KMS-11 (cell line): ENCODE measurements around the gene ST8SIA6.

Experiments used
- H2AFZ ChIP-seq: fragments of 200-600 bp; sonication (generic); 2 replicates; pipeline ENCODE4 v1.6.1; 2016; ENCODE audit warnings: antibody characterized with exemption, mixed run types, low read depth
- H3K27ac ChIP-seq: fragments of 200-600 bp; sonication (generic); 2 replicates; pipeline ENCODE4 v1.6.1; 2016; ENCODE audit warnings: mild to moderate bottlenecking, mixed run types
- H3K27me3 ChIP-seq: fragments of 200-600 bp; sonication (generic); 2 replicates; pipeline ENCODE4 v1.6.1; 2017; ENCODE audit warnings: mild to moderate bottlenecking, low read depth, mixed run types, moderate library complexity; ENCODE audit not compliant: insufficient read depth
- H3K36me3 ChIP-seq: fragments of 200-600 bp; sonication (generic); 2 replicates; pipeline ENCODE4 v1.6.1; 2017; ENCODE audit warnings: mild to moderate bottlenecking, mixed run types; ENCODE audit not compliant: insufficient read depth
- H3K4me1 ChIP-seq: fragments of 200-600 bp; sonication (generic); 2 replicates; pipeline ENCODE4 v1.6.1; 2016; ENCODE audit warnings: mild to moderate bottlenecking, low read depth, mixed run types; ENCODE audit not compliant: poor library complexity, severe bottlenecking
- H3K4me2 ChIP-seq: fragments of 200-600 bp; sonication (generic); 2 replicates; pipeline ENCODE4 v1.7.0; 2016; ENCODE audit warnings: mild to moderate bottlenecking, mixed run types
- H3K4me3 ChIP-seq: fragments of 200-600 bp; sonication (generic); IDR thresholded peaks from 2 replicates; pipeline ENCODE4 v1.6.1; 2017; ENCODE audit warnings: low read depth, low read length, mixed read lengths; ENCODE audit not compliant: insufficient read depth
- H3K79me2 ChIP-seq: fragments of 200-600 bp; sonication (generic); 2 replicates; pipeline ENCODE4 v1.6.1; 2016; ENCODE audit warnings: low read depth, mixed run types; ENCODE audit not compliant: insufficient read depth
- H3K9ac ChIP-seq: fragments of 200-600 bp; sonication (generic); 2 replicates; pipeline ENCODE4 v1.6.1; 2016; ENCODE audit warnings: mild to moderate bottlenecking, mixed run types
- H4K20me1 ChIP-seq: fragments of 200-600 bp; sonication (generic); 2 replicates; pipeline ENCODE4 v1.6.1; 2016; ENCODE audit warnings: mild to moderate bottlenecking, mixed run types; ENCODE audit not compliant: insufficient read depth
- CTCF ChIP-seq: fragments of 200-600 bp; sonication (generic); conservative IDR thresholded peaks from 2 replicates; pipeline ENCODE4 v1.6.1; 2017; ENCODE audit warnings: low read depth, mild to moderate bottlenecking, antibody characterized with exemption, low read length, moderate library complexity, mixed read lengths

ST8SIA6 gene

GRCh38 chr10:17316488-17317170 is 137.8 kb downstream of the ST8SIA6 start:
- Histone ChIP-seq H3K36me3 (no peaks in the 10 kb centered on the region), H3K79me2 (no peaks in the 10 kb centered on the region), H3K4me1 (no peaks in the 10 kb centered on the region), H3K27me3 (no peaks in the 10 kb centered on the region), H2AFZ (no peak overlapping the region), H3K27ac (no peak overlapping the region), H3K4me3 (no peak overlapping the region), H3K9ac (no peak overlapping the region), H3K4me2 (no peak overlapping the region), H4K20me1 (no peaks in the 10 kb centered on the region)
- TF ChIP-seq CTCF, result no peak

- H3K36me3 ChIP-seq, result no peaks in the 10 kb centered on the region
- H2AFZ ChIP-seq, result no peak overlapping the region
- TF ChIP-seq CTCF, result no peak
- H4K20me1 ChIP-seq, result no peaks in the 10 kb centered on the region
- no peaks in the 10 kb centered on the region for H3K27me3 ChIP-seq
- no peak overlapping the region for H3K27ac ChIP-seq
- no peak overlapping the region for H3K4me3 ChIP-seq
- no peak overlapping the region for H3K4me2 ChIP-seq
- no peaks in the 10 kb centered on the region for H3K4me1 ChIP-seq
- H3K9ac ChIP-seq, result no peak overlapping the region
- no peaks in the 10 kb centered on the region for H3K79me2 ChIP-seq
Measured at GRCh38 chr10:17309435-17309834, 145.0 kb downstream of the ST8SIA6 start.

DNA sequence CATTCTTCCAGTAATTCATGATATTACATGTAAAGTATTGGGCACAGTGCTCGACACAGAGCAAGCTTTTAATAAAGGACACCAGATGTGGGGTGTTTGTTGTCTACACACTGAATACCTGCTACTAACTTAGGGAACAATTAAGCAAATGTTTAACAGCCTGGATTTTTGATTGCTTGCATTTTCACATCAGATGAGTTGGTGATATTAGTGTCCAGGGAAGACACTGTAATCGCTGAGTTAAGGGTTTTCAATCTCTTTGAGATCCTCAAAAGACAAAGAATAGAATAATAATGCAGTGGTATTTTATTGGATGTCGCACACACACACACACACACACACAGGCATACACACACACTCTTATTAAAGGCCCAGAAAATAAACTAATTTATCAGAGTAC is 147.3 kb downstream of the ST8SIA6 start:
- no peak overlapping the region for H3K4me3 ChIP-seq
- no peaks in the 10 kb centered on the region for H3K36me3 ChIP-seq
- no peaks in the 10 kb centered on the region for H4K20me1 ChIP-seq
- H3K79me2 ChIP-seq, result no peaks in the 10 kb centered on the region
- no peaks in the 10 kb centered on the region for H3K27me3 ChIP-seq
- H2AFZ ChIP-seq, result no peak overlapping the region
- no peaks in the 10 kb centered on the region for H3K4me1 ChIP-seq
- no peak overlapping the region for H3K4me2 ChIP-seq
- TF ChIP-seq CTCF, result no peak
- H3K27ac ChIP-seq, result no peak overlapping the region
- no peak overlapping the region for H3K9ac ChIP-seq

DNA sequence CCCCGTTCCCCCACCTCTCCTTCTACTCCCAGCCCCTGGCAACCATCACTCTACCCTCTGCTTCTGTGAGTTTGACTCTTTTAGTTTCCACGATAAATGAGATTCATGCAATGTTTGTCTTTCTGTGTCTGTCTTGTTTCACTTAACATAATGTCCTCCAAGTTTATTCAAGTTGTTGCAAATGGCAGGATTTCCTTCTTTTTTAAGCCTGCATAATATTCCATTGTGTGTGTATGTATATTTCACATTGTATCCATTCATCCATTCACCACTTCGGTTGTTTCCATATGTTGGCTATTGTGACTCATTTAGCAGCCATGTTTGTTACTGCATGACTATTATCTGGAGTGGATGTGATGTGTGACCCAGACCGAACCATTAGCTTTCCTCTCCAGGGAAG is 162.0 kb downstream of the ST8SIA6 start:
- Histone ChIP-seq H3K79me2 (no peaks in the 10 kb centered on the region), H2AFZ (no peak overlapping the region), H3K4me3 (no peak overlapping the region), H3K4me1 (no peaks in the 10 kb centered on the region), H4K20me1 (no peaks in the 10 kb centered on the region), H3K27ac (no peak overlapping the region), H3K36me3 (no peaks in the 10 kb centered on the region), H3K4me2 (no peak overlapping the region), H3K27me3 (no peaks in the 10 kb centered on the region), H3K9ac (no peak overlapping the region)
- no peak for TF ChIP-seq CTCF
